HG02852 (cell line): ENCODE measurements around the gene ING2.
"Not testable (repeated sequence)": the region's sequence is repeated elsewhere in the genome, so short reads cannot be mapped to it uniquely, and the experiment has no call there.

Experiments
- ATAC-seq: cut with Tn5 transposase; IDR thresholded peaks from one replicate; pipeline ENCODE4 v1.9.1; 2021; ENCODE audit warnings: mild to moderate bottlenecking, moderate library complexity; ENCODE audit not compliant: unreplicated experiment

The ING2 gene

GRCh38 chr4:183544109-183544508, 39.3 kb downstream of the ING2 start:
- ATAC-seq: no peak

DNA sequence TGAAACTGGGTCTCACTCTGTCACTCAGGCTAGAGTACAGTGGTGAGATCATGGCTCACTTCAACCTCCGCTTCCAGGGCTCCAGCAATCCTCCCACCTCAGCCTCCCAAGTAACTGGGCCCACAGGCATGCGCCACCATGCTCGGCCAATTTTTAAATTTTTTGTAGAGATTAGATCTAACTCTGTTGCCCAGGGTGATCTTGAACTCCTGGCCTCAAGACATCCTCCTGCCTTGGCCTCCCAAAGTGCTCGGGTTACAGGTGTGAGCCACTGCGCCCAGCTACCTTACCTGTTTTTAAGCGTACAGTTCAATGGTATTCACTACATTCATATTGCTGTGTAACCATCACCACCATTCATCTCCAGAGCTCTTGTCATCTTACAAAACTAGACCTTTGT, 41.5 kb downstream of the ING2 start:
- no peak for ATAC-seq

DNA sequence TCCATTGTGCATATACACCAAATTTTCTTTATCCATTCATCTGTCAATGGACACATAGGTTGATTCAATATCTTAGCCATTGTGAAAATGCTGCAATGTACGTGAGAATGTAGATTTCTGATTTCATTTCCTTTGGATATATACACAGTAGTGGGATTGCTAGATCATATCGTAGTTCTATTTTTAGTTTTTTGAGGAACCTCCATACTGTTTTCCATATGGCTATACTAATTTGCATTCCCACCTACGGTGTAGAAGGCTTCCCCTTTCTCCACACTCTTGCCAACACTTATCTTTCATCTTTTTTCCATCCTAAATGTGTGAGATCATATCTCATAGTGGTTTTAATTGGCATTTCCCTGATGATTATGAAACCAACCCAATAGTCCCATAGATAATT, 43.4 kb downstream of the ING2 start:
- no peak for ATAC-seq

- no peak for ATAC-seq
Measured at GRCh38 chr4:183550345-183551093, 45.7 kb downstream of the ING2 start.

DNA sequence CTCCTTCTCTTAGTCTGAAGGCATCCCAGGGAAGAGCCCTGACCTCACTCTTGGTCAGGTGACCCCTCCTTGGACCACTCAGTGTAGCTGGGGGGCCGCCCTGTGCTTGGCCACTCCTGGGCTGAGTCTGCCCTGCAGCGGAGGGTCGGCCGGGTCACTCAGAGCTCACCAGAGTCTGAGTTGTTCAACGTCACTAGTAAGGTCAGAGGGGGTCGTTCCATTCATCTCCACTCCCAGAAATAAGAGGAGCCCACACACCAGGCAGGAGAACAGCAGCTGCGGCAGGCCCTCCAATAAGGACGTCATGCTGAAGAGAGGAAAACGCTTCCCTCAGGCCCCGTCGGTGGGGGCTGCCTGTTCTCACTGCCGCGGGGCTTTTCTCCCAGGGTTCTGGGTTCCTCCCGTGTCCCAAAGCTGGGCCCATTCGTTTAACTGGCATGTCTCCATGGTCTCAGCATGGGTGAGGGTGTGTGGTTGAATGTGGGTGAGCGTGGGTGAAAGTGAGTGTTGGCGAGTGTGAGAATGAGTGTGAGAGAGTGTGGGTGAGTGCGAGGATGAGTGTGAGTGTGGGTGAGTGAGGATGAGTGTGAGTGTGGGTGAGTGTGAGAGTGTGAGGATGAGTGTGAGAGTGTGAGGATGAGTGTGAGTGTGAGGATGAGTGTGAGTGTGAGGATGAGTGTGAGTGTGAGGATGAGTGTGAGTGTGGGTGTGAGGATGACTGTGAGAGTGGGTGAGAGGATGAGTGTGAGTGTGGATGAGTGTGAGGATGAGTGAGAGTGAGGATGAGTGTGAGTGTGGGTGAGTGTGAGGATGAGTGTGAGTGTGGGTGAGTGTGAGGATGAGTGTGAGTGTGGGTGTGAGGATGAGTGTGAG, 47.7 kb downstream of the ING2 start:
- ATAC-seq: no peak

DNA sequence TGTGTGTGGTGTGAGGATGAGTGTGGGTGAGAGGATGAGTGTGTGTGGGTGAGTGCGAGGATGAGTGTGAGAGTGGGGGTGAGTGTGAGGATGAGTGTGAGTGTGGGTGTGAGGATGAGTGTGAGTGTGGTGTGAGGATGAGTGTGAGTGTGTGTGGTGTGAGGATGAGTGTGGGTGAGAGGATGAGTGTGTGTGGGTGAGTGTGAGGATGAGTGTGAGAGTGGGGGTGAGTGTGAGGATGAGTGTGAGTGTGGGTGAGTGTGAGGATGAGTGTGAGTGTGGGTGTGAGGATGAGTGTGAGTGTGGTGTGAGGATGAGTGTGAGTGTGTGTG, 48.3 kb downstream of the ING2 start:
- not testable (repeated sequence) for ATAC-seq

GRCh38 chr4:183553601-183554345, 48.9 kb downstream of the ING2 start:
- no peak for ATAC-seq

- no peak for ATAC-seq
Measured at GRCh38 chr4:183554346-183554686, 49.5 kb downstream of the ING2 start.

DNA sequence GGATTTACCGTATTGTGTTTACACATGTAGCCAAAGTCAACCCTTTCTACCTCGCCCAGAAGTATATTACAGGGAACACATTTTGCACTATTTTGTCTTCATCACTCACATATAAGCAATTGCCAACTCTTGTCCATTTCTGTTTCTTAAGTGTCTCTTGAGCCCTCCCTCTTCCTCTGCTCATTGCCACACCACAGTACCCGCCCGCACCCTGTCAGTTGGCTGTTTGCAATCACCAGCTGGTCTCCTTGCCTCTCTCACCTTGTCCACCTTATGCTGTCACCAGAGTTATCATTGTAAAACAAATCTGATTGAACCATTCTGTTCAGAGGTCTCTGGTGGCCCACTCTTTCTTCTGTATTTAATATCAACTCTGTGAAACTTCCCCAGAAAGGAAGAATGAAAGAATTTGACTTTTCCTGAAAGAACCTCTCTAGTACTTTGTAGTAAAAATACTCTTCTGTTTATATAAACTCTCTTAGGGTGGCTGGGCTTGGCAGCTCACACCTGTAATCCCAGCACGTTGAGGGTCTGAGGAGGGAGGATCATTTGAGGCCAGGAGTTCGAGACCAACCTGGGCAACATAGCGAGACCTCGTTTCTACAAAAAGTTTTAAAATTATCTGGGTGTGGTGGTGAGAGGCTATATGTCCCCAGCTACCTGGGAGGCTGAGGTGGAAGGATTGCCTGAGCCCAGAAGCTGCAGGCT, 50.2 kb downstream of the ING2 start:
- no peak for ATAC-seq

DNA sequence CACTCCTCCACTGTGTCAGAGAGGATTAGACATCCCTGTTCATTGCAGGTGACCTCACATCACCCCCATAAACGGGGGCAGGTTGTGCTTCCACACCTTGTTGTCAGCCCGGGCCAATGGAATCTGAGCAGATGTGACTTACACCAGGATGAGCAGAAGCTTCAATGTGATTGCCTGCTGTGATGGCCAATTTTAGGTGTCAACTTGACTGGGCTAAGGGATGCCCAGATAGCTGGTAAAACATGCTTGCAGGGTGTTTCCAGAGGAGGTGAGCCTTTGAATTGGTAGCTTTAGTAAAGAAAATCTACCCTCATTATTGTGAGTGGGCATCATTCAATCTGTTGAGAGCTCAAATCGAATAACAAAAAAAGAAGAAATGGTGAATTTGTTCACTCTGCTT, 52.1 kb downstream of the ING2 start:
- no peak for ATAC-seq

DNA sequence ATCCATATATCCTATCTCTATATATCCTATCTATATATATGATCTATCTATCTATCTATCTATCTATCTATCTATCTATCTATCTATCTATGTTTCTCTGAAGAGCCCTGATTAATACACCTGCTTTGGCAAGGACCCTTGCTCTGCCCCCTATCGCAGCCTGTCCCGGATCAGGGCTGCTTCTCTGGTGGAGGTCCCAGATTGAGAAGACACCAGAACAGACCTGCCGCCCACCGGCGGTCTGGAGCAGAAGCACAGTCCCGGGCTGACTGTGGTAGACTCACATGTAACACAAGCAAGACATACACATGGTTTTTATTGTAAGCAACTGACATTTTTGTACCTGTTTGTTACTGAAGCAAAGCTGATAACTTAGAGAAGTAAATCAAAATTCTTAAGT, 52.8 kb downstream of the ING2 start:
- ATAC-seq: no peak

GRCh38 chr4:183558873-183559272, 54.0 kb downstream of the ING2 start:
- no peak for ATAC-seq

GRCh38 chr4:183561905-183562304, 57.0 kb downstream of the ING2 start:
- no peak for ATAC-seq
